NCI-H1436 (cell line): Measurements from ENCODE around the gene APP.

ENCODE experiments used
- DNase-seq: peaks from one replicate; lab custom pipeline; 2025; lab: John Stamatoyannopoulos, UW

The APP gene

DNA sequence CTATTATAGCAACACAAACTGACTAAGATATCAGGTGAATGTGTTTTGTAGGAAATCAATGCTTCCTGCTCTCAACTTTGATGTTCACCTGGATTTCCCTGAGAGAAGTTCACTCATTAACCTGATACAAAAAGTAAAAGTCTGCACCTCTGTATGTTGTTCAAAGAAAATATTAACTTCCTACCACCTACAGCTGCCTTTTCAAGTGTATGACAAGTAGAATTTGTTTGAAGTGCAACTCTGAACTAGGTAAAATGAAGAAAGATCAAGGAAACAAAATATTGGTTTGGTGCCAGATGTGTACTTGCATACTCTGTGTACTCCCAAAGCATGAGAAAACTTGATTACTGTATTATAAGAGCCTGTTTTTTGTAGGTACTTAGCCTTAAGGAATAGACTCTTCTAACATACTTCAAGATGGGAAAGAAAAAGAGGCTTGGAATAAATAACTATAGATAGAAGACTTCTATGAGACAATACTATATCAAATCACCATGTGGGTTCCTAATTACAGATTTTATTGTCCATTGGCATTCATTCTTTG lies 193.4 kb downstream of the APP start:
- no peak for DNase-seq

DNA sequence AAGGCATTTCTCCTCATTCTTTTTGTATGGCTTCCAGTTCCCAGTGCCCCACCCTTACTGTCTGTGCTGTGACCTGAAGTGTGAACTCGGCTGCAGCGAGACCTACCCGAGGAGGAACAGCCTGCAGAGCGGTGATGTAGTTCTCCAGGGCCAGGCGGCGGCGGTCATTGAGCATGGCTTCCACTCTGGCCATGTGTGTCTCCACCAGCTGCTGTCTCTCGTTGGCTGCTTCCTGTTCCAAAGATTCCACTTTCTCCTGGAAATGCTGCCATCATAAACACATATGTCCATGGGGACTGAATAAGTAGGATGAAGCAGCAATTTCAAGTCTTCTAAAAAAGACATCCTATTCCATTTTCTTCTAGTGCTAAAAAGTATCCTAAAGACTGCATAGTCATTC lies 195.6 kb downstream of the APP start:
- no peak for DNase-seq

DNA sequence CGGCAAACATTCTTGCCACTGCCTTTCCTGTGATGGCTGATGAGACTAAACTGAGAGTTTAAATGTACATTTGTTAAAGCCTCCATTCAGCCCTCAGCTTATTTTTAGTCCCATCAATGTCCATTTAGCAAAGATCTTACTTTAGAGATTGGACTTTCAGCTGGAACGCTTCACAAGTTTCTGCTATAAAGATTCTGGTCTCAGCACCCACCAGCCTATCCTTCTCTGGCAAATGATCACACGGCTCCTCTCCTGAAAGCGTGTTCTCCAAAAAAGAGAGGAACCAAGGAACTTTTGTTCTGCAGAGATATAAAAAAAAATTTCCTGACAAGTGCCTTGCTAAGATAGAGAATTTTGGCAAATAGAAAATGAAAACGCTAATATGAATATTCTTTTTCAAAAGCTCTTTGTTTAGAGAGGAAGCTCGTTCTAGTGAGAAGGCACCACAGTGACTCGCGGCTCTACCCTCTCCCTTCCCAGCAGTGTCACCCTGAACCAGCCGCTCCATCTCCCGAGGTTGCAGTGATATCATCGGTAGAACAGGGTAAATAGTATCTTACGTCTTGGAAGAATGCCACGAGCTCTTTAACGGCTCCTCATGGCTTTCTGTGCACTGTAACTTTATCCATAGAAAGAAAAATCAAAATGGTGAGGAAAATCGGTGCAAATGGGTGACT lies 200.2 kb downstream of the APP start:
- DNase-seq, result no peak

DNA sequence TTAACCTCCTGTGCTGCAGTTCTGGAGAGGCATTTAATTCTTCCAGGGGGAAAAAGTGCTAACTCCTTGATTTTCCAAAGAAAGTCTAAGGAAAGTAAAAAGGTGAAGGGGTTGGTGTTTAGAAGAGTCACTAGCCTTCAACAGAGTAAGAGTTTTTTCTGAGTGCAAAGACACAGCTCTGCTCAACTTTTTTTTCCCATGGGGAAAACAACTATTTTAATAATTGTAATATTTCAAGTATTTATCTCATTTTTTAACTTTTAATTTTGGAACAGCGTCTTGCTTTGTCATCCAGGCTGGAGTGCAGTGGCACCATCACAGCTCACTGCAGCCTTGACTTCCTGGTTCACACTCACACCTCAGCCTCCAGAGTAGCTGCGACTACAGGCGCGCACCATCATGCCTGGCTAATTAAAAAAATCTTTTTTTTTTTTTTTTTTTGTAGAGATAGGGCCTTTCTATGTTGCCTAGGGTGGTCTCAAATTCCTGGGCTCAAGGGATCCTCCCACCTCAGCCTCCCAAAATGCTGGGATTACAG lies 202.6 kb downstream of the APP start:
- DNase-seq, result no peak

DNA sequence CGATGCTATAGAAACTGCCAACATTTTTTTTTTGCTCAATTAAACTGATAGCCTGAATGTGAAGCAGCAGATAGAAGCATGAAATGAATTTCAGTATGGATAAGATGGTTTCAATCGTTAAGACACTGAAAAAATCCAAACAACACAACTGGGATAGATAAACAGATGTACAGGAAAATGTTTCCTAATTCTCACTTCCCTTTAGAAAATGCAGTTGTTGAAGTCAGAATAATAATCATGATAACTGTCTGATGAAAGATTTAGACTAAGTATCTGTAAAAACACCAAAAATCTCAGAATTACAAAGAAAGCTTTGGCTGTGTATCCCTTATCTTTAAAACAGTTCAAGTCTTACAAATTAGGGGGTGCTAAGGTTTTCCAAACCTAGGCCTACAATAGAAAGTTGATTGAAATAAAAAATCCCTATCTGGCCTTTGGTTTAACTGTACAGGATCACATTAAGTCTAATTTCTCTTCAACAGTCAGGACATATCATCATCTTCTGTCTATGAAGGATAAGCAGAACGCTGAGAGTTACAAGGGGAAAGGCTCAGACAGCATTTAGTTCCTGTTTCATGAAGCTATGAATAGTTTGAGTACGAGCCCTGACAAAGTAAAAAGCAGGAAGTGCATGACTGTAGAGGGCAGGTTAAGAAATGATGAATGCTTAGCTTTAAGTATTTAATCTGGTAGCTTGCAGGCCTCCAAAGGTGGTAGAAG lies 203.2 kb downstream of the APP start:
- no peak for DNase-seq

DNA sequence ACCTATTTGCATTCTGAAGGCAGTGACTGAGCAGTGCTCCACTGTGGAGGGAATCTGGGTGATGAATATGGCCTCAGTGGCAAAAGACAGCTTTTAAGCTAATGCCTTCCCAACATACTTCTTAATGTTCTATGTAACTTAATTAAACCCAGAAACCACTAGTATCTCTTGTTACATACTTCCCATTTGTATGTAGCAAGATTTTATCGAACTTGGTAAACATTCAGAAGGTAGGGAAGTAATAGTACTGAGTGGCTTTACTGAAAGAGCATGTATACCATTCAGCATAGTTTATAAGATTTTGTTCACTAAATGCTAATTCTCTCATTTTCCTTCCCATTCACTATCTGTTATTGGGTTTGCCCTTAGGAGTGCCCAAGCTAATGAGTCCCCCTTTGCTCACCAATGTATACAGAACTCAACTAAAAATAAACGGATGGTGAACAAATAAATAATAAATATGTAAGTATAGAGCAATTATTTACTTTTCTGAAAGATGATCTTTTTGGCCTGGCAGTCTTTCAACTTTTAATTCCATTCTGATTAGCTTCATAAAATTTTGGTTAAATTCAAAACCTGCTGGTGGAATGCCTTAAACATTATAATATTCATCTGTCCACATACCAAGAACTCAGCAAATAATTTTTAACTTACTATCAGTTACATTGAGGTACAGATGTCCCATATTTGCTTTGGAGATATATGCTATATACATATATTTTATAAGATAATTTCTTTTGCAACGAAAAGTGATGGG lies 204.4 kb downstream of the APP start:
- no peak for DNase-seq

DNA sequence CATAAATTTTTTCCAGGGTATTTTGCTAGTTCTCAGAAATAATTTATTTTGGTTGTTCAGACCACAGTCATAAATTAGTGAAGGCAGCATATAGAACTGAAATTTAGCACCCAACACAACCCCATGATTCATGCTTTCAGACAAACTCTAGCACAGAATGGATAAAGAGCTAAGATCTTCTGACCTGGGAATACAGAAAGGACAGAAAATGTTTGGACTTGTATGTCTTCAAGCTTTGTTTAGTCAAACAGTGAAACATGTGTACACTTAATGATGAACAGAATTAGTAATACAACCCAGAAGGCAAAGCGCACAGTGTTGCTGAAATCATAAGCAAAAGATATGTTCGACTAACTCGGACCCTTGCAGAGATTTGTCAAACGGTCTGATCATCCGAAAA lies 205.6 kb downstream of the APP start:
- no peak for DNase-seq

DNA sequence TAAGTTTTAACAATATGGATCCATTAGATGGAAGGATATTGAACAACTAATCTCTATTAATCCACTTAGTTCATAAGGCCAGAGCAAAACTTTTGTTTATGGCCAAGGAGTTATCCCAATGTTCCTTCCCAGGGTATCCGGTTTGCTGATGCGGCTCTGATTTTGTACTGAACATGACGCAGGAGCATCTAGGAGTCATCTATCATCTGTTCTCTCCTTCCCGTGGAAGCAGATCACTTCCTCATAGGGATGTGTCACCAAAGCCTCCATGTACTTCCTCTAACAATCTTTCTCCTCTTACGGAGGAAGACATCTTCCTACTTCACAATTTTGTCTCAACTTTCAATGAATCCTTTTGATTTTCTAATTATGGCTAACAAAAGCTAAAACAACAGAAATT lies 206.6 kb downstream of the APP start:
- DNase-seq, result no peak

DNA sequence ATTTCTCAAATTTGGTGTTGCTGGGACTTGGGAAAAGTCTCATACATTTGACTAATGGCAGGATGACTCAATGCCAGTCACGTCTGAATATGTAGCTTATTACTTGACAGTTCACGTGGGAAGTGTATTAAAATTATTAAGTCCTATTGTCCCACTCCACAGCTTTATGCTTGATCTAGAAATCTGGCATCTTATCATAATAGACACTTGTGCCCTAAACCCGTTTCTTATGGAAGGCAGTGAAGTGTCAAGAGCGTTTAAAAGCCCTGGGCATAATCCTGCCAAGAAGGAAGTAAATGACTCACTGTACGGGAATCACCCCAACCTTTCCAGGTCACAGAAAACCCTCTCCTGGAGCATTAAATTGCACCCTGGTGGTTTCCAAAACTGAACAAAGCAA lies 207.4 kb downstream of the APP start:
- DNase-seq, result no peak

DNA sequence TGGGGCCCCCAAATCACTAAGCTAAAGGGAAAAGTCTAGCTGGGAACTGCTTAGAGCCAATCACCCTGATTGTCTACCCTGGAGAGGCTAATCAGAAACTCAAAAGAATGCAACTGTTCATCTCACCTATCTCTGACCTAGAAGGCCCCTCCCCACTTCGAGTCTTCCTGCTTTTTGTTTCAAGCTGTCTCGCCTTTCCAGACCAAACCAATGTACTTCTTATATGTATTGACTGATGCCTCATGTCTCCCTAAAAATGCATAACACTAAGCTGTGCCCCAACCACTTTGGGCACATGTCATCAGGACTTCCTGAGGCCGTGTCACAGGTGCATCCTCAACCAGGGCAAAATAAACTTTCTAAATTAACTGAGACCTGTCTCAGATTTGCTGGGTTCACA lies 209.5 kb downstream of the APP start:
- DNase-seq, result no peak

DNA sequence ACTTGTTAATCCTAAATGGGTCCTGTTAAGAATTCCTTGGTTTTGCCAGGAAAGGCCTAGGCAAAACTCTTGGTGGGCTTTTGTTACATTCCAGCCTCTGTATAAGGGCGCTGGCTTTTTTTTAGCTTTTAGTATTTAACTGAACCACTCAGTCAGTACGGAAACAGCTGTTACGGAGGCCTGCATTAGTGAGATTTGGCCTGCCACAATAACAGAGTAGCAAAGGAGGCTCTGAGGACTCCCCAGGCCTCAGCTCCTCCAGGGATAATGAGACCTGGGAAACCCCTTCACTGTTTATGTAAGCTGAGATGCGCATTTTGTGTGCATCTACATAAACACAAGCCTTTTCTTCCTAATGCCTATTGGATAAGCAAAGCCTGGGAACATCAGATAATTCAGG lies 210.2 kb downstream of the APP start:
- DNase-seq, result no peak

DNA sequence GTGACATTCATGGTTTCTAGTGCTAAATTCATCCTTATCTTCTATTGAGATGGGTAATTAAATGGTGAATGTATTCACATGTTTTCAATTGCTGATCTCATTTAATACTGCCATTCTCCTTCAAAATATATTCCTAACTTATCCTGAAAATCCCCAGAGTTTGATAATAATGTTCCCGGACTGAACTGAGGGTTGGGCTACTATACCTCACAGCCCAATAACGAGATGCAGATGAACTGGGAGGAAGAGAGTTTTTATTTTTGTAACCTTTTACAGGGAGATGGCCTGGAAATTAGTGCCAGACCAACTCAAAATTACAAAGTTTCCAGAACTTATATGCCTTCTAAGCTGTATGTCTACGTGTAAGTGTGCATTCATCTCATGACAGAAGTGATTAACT lies 210.8 kb downstream of the APP start:
- DNase-seq, result no peak

DNA sequence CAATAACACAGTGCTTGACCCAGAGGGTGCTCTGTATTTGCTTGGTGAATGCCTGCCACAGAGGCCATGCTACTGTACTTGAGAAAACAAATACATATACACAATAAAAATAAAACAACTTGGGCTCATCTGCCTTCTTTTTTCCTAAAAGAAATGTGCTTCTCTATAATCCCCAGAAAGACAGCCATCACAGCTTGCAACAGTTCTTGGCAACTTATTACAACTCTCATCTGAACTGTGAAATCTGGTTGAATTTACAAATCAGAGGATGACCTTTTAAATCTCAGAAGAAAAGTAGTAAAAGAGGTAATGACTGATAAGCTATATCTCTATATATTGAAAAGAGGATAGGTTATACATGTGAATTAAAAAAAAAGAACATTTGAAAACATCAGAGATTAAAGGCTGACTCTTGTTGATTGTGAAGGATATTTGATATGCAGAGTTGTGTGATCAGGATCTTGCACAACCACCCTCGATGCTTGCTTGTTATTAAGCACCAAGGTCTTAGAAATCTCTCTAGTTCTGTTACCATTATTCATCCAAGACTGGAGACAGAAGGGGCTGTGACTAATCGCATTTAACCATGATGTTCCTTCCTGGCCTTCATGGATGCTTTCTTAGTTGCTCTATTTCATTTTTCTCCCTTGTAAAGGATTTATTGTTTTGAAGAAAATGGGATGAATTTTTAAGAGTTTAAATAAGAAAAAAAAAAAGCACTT lies 213.4 kb downstream of the APP start:
- DNase-seq, result no peak

DNA sequence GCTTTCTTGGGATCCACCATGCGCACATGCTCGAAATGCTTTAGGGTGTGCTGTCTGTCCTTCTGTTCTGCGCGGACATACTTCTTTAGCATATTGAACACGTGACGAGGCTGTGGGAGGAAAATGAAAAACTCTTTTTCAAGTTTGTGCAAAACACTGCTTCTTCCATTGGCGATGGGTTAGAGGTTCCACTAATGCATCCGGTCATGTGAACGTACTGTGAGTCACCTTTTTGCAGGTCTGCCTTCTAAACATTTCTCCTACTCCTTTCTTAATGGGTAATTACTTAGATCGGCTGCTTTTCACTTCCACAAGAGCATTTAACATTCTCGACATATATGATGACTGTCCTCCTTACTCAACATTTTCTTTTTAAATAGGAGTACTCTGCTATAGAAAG lies 214.9 kb downstream of the APP start:
- DNase-seq, result no peak

DNA sequence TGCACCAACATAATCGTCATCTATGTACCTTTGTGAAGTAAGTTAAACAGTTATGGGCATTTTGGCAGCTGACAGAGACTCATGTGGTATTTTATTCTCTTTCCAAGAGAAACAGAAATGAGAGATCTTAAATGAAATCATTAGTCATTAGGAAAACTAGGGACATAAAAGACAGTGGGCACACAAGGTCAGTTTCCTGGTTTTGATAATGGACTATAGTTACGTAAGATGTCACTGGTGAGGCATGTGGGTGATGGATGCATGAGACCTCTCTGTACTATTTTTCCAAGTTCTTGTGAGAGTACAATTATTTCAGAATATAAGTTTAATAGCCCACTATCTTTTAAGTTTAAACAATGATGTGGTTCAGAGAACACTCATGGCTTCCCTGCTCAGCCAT lies 216.9 kb downstream of the APP start:
- no peak for DNase-seq

DNA sequence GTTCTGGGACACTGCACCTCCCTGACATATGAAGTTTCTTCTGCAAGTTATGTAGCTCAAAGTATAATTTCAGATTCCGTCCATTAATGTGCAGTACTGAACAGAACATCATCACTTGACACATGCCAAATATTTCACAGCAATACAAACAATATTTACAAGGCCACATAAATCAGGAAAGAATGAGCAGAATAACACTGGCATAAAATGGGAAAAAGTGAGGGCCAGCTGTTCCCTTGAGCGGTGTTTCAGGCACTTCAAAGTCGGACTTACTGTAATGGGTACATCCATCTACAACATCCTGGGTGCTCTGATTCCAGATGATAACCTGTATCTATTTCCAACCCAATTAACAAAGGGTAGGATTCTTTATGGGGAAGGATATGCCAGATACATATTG lies 217.4 kb downstream of the APP start:
- DNase-seq, result no peak

DNA sequence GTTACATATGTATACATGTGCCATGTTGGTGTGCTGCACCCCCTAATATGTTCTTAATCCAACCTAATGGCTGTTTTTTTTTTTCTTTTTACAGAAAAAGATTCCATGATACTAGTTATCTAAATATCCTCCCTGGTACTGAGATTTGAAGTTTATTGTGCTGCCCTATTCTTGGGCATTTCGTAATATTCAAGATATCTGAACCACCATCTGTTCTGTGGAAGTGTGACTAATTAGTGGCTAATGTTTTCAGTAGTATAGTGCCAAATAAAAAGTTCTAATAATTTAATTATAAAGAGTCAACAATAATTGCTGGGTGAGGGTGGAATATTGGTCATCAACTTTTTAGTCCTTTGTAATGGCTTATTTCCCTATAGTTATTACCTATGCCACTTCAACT lies 218.3 kb downstream of the APP start:
- no peak for DNase-seq

DNA sequence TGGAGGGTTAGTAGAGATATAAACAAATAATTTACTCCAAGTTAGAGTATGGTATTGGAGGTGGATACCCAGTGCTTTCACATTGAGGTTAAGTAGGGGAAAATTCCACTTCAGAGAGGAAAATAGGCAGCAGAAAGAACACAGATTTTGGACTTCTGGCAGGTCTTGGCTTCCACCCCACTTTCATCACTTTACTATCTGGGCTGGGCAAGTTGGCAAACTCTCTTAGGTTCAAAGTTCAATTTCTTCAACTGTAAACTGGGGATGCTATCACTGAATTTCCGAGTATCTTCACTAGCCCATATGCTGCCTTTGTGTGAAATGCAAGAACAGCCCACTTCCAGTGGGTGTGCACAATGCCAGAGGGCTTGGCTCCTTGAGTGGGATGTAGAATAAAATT lies 220.9 kb downstream of the APP start:
- DNase-seq, result no peak

DNA sequence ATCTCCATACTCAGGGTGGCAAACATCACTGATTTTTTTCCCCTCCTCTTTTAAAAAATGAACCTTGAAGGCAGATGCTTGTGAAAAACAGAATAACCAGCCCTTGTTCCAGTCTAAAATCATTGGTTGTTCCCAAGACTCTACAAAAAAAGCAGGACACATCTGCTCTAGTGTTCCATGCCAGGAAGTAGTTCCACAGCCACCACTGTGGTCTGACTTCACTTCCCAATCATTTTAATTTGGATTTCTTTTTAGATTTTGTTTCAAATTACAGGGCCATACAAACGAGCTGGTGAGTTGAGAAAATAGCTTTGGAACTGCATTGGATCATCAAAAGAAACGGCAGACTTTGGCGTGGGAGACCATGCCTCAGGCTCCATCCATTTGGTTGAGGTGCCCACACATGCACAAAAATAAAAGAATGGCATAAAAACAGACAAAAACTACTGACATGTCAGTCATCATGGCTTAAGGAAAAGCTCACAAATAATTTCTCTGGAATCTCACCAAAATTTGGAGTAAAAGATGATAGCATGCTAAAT lies 225.8 kb downstream of the APP start:
- no peak for DNase-seq

DNA sequence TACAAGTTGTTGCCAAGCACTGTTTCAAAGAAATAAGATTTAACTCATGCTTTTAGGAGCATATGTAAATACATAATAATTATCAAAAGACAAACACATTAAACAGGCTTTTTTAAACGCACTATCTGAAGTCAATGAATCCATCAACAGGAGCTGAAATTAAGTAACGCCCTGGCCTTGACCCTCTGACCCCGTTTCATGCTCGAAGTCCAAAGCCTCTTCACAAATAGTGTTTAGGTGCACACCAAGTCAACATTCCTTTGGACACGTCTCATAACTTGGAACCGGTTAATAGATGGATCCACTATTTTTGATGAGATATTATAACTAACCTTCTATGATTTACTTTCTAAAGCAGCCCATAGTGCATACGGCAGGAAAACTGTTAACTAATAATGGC lies 226.5 kb downstream of the APP start:
- no peak for DNase-seq

DNA sequence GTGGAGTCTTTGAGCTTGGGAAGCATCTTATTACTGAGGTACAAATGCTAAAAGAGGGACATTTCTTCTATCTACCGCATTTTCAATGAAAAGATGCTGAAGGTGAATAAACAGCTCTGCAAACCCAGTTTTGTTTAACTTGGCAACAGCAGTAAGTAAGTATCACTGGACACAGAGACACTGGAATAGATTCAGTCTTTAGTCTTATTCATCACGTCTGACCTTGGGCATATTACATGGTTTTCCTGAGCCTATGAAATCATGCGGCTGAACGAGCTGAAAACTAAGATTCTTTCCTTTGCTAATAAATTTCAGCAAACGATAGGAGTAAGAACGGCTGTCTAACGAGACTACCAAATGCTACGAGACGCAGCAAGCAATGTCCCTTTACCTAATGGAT lies 228.4 kb downstream of the APP start:
- no peak for DNase-seq

DNA sequence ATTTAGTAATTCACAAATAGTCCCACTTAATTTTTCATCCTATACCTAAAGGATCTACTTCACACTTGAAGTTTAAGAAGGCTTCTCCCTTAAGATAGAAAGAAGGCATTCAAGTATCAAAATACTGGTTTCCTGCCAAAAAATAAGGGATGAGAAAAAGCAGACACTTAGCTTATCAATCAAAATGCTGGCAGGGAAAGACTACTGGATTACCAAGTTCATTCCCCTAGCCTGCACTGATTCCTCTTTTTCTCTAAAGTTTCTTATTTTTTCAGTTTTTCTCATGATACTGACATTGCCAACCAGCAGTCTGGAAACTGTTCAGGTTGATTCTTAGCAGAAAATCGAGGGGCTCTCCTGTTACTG lies 231.2 kb downstream of the APP start:
- DNase-seq, result no peak
